GM18858 (cell line): ENCODE measurements around the gene HLA-DQA1.
"Not testable (repeated sequence)": the region's sequence is repeated elsewhere in the genome, so short reads cannot be mapped to it uniquely, and the experiment has no call there.

Source experiments
- ATAC-seq: cut with Tn5 transposase; IDR thresholded peaks from one replicate; pipeline ENCODE4 v1.9.1; 2021; ENCODE audit not compliant: unreplicated experiment

The HLA-DQA1 gene

DNA sequence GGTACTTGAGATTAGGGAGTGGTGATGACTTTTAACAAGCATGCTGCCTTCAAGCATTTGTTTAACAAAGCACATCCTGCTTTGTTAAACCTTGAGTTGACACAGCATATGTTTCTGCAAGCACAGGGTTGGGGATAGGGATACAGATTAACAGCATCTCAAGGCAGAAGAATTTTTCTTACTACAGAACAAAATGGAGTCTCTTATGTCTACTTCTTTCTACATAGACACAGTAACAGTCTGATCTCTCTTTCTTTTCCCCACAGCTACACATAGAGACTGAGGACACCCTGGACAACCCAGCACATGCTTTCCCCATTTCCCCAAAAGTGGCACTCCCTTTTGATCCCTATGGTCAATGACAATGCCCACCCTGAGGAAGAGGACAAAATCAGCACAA lies 20.6 kb downstream of the HLA-DQA1 start:
- ATAC-seq = not testable (repeated sequence)

DNA sequence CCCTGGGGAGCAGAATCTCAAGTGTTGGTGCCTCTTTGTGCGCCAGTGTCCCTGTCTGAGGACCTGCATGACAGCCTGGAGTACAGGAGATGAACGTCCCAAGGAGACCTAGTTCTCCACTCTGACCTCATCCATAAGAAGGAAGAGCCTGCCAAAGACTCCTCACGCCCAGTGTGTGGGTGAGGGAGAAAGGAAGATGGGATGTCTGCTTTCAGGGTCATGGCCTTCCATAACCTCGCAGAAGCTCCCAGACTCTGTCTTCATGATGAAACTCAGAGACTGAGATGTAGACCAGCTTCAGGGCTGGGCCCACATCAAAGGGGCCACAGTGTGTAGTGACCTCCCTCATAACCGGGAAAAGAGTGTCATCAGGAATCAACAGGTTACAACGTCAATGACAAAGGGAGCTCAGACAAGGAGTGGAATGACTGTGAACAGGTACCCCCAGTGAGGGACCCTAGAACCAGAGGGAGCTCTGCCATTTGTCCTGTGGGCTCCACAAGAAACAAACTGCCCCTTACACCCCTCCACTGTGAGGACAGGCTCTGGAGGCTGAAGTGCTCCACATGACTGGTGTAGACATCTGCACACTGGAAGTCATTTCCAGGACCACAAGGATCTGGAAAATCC lies 21.2 kb downstream of the HLA-DQA1 start:
- no peak for ATAC-seq

DNA sequence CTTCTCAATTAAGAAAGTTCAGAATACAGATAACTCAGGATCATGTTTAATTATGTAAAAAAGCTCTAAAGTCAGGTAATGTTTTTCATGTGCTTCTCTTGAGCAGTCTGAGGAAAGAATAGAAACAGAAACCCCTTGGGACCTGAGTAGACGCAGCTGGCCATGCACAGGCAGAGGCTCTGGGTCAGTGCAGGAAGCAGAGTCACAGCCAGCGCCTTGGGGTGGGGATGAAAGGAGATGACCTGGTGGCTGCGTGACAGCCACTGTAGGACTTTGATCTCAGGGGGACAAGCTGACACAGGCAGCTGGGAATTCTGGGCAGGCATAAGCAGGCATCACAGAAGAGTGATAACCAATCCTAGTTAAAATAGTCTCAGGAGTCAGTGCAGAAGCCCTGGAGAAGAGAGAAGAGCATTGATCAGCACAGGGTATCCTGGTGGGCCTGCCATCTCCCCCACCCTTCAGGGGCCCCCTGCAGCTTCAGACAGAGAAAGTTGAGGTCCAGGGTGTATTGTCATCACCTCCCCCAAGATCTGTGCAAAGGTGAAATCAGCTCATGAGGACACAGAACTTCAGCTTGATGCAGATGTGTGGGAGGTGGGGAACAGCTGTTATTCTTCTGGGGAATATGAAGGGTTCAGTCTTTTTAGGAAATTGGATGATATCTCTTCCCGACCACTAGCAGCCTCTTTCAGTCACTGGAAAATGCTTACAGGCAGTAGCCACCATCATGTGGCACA lies 22.8 kb downstream of the HLA-DQA1 start:
- ATAC-seq = no peak

DNA sequence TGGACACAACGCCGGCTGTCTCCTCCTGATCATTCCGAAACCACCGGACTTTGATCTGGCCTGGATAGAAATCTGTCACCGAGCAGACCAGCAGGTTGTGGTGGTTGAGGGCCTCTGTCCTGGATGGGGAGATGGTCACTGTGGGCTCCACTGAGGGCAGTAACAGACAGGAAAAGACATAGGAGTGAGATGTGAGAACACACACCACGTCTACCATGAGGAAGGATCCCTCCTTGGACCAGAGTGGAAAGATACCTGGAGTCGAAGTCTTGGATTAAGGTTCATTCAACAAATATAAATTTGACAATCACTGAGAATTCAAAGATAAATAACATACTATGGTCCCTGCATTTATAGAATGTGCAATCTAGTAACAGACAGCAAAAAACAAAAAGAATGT lies 24.9 kb downstream of the HLA-DQA1 start:
- no peak for ATAC-seq

DNA sequence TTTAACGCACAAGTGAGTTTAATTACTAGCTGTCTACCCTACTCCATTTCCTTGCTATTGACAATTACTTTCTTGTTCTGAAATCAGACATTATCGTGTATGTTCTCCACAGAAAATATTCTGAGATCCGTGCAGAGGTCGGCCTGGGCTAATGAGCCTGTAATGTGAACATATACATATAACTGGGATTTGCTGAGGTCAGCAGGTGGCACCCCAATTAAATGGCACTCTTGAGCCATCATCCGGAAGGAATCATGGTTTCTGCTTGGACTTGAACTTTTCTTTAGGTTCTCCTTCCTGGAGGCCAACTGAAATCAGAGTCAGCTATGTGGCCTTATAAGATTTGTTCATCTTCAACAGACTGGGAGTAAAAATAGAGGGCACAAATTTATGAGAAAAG lies 25.6 kb downstream of the HLA-DQA1 start:
- no peak for ATAC-seq

DNA sequence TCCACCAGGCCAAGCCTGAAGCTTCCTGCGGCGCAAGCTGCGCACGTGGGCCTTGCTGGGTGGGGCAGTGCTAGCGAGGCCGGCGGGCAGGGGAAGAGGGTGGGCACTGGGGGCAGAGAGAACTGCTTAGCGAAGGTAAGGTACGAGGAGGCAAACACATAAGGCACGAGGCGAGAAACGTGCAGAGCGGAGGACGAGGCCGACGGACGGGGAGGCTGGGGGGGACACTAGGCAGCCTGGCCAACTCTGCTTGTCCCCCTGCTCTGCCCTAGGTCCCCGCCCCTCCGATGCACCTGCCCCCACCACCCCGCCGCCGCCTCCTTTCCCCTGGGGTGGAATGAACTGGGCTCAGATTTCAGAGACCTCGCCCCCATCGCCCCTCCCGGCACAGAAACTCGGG lies 27.1 kb downstream of the HLA-DQA1 start:
- ATAC-seq = no peak

DNA sequence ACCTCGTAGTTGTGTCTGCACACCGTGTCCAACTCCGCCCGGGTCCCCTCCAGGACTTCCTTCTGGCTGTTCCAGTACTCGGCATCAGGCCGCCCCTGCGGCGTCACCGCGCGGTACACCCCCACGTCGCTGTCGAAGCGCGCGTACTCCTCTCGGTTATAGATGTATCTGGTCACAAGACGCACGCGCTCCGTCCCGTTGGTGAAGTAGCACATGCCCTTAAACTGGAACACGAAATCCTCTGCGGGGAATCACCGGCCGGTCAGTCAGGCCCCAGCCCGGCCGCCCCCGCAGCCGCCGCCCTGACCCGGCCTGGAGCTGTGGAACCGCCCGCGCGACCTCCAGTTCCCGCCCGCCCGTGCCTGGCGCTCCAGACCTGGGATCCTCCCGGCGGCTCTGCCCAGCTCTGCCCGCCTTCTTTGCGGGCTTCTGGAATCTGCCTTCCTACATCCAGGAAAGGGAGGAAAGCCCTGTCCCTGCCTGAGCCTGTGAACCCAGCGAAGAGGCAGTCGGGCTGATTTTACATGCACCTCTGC lies 27.7 kb downstream of the HLA-DQA1 start:
- ATAC-seq = no peak

DNA sequence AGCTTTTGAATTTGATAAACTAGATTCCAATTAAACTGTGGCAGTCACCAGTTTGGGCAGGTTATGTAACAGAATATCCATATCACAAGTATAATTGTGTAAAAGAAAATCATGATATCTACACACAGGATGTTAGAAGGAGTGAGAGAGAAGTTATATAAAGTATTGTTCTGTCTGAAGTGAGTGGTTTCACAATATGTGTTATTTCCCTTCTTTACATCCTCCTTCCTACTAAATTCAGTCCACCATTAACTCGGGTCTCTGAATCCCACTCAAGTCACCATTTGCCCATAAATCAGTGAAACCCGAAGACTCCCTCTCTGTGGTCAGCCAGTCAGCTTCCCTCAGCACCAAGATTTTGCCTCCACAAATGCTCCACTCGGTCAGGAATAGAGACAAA lies 28.5 kb downstream of the HLA-DQA1 start:
- no peak for ATAC-seq

DNA sequence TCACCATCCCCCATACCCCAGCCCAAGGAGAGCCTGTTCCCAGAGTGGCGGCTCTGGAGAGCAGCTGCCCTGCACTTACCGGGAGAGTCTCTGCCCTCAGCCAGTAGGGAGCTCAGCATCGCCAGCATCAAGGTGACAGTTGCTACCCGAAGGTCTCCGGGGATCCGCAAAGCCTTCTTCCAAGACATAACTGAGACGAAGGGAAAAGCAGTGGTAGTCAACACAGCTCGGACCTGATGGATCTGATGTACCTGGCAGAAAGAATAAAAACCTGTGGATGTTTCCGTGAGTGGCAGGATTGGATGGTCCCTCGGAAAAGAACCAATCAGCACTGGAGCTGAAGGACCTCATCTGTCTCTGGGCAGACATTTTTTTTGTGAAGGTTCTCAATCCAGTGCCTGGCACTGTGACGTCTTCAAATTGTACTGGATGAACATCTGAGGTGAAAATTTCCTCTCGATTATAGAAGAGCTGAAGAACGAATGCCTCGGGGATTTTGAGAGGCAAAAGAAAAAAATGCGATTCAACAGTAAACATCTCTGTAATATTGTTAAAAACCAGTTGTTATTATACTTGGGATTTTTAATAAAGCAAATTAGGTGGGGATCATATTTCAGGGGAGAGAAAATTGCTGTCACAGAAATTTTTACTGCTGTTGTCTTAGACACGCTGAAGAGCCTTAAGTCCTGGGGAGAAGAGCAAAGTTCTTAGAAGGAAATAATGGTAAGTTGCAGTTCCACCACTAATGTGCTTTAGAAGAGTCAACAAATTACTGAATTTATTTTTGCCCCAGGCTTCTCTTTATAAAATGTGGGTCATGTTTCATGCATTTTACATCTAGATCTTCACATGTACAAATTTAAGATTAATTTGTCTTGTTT lies 29.5 kb downstream of the HLA-DQA1 start, which contains the start of gene HLA-DQB1:
HLA-DQB1 (minus strand) TSS at position 238 of the 881 bp plus-strand sequence; CDS start at position 188, 50 bp downstream.
- peak; percentile 63 for ATAC-seq

DNA sequence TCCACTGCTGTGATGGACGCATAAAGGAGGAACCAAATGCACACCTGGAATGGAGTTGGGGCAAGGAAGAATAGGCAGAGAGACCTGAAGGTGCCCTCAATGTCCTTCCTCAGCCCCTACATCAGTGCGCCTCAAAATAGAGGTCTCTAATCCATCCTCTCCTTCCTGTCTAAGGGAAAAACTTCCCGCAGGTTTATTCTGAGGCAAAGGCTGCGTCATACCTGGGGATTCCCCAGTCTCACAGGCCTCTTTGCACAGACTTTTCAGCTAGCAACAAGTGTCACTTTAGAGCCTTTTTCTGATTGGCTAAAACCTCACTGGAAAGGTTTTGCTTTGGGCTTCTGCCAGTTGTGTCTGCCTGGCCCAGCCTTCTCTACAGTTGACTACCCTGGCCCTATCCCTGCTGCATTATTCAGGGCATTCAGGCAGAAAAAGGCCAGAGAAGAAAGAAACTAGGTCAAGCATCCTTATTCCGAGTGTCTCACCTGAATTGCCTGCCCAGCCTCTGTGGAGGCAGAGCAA lies 31.1 kb downstream of the HLA-DQA1 start:
- ATAC-seq = peak; percentile 43

DNA sequence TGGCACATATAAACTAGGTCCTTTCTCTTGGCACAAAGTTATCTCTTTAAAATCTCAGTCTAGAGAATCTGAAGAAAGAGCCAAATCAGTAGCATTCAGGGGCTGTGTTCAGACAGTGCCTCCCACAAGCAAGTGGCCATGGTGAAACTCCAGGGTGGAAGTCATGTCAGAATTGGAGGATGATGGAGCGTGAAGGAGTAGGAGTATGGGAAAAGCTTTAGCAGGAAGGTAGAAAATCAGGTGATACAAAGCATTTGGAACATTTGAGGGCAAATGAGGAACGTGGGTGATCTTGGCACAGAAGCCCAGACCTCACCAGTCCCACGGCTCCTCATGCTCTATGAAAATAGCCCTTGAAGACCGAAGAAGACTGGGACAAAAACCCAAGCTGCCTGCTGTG lies 32.0 kb downstream of the HLA-DQA1 start:
- no peak for ATAC-seq

DNA sequence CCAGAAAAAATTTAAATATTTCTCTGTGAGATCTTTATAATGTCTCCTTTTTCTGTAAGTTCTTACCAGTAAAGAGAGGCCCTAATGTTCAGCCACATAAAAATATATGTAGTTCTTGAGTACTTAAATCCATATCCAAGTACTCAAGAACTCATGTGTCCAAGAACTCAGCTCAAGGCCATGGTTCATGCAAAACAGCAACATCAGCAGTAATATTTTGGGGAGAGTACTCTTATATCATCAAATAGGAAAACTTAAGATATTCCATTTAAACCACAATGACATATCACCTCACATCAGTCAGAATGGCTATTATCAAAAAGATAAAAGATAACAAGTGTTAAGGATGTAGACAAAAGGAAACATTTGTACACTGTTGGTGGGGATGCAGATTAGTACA lies 32.7 kb downstream of the HLA-DQA1 start:
- no peak for ATAC-seq

DNA sequence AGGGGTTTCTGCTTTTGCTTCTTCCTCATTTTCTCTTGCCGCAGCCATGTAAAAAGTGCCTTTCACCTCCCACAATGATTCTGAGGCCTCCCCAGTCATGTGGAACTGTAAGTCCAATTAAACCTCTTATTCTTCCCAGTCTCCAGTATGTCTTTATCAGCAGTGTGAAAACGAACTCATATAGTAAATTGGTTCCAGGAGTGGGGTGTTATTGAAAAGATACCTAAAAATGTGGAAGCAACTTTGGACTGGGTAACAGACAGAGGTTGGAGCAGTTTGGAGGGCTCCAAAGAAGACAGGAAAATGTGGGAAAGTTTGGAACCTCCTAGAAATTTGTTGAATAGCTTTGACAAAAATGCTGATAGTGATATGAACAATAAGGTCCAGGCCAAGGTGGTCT lies 34.7 kb downstream of the HLA-DQA1 start:
- not testable (repeated sequence) for ATAC-seq

DNA sequence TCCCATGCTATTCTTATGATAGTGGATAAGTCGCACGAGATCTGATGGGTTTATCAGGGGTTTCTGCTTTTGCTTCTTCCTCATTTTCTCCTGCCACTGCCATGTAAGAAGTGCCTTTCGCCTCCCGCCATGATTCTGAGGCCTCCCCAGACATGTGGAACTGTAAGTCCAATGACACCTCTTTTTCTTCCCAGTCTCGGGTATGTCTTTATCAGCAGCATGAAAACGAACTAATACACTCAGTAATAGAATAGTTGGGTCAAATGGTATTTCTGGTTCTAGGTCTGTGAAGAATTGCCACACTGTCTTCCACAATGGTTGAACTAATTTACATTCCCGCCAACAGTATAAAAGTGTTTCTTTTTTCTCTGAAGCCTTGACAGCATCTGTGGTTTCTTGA lies 36.9 kb downstream of the HLA-DQA1 start:
- not testable (repeated sequence) for ATAC-seq

DNA sequence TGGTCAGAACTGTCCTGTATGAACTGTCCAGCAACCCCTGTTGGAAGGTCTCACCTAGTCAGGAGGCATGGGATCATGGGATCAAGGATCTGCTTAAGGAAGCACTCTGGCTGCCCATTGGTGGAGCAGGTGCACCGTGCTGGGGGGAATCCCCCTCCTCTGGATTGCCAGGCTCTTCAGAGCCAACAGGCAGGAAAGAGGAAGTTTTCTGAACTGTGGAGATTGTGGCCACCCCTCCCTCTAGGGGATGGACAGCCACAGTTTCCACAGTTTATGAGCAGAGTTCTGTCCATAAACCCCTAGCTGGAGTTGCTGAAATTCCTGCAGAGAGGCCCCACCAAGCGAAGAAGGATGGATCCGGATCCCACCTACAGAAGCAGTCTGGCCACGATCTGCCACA lies 42.3 kb downstream of the HLA-DQA1 start:
- no peak for ATAC-seq

DNA sequence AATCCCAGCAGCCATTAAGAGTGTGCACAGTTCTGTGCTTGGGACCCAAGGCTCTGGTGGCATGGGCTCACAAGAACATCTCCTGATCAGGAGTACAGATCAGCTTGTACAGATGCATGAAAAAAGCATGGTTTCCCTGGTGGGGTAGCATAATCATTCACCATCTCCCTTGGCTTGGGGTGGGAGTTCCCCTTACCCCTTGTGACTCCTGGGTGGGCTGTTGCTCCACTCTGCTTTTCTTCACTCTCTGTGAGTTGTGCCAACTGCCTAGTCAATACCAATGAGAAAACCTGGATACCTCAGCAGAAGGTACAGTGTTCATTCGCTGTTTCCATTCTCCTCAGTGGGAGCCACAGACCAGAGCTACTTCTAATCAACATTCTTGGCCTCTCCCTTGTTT lies 42.8 kb downstream of the HLA-DQA1 start:
- ATAC-seq = no peak

DNA sequence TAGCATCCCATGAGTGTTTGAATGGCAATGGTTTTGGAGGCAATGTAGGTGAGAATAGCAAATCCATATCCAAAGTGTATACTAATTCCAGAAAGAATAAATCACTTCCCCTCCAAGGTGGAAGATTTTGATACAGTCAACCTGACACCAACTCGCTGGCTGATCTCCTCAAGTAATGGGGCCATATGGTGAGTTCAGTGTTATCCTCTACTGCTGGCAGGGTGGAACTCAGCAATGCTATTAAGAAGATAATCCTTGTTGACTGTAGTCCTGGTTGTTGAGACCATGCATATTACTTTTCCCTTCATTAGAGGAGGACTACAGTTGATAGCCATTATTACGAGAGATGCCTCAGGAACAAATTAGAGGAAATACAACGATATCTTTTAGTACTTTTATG lies 47.0 kb downstream of the HLA-DQA1 start:
- ATAC-seq = no peak

DNA sequence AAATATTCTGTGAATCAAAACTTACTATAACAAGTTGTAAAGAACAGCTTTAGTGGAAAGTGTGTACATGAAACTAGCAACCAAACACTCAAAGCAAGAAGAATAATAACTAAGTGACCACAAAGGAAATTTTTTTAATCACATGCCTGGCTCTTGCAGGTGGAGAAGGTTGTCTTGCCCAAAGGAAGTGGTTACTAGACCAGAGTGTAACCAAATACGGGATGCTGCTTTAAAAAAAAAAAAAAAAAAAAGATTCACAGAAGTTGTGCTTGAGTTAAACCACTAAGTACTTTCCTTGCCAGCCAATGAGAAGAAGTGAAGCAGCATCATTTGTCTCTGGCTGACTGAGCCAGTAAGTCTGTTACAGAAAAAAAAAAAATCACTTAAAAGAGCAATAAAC lies 48.4 kb downstream of the HLA-DQA1 start:
- peak; percentile 71 for ATAC-seq

DNA sequence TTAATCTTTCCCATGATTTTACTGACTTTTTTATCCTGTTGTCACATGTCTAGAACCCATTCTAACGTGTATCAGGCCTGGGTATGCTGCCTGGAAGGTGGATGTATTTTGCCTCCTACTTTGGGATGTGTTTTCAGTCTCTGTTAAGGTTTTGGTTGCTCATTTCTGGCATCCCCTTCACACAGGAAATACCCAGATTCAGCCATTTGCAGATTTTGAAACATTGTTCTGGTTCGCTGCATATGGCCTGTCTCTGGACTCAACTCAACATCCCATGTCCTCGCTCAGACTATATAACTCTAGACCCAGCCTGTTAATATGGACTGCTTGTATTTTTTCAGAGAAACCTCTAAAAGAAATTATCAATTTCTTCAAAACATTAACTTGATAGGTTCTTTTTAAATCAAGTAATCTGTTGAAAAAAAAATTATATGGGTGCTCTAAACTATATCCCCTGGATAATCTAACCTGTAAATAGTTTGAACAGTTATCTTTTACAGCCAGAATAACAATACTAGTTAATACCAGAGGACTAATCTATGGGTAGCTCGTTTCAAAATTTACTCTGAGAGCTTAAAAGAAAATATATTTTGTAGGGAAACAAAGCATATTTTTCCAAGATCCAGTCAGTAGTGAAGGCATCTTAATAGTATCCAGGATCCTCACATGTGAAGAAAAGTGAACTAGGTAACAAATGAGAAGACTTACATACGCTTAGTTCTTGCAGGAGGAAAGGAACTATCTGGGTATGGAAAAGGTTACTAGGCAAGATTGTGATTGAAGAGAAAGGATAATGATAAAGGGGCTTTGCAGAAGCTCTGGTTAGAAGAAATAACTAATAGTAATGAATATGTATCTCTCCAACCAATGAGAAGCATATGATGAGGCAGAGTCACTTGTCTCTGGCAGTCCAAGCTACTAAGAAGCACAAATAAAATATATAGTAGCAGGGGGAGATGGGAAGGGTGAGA lies 52.6 kb downstream of the HLA-DQA1 start:
- no peak for ATAC-seq

DNA sequence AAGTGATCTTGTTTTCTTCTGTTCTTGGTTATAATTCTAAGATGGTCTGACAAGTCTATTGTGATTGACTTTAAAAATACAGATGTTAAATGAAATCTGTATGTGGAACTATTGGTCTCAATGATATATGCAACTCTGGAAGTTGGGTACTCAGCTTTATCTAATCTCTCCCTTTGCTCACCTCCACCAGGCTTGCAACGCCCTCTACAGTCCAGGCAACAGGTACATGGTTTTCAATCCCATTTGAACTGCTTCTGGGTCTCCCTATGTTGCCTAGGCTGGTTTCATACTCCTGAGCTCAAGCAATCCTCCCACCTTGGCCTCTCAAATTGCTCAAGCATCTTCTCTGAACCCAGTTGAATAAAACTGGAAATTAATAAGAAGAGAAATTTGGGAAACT lies 54.8 kb downstream of the HLA-DQA1 start:
- ATAC-seq = no peak
